Lower lobe of right lung (tissue), 2 donors: ENCODE results near the gene EFCAB8. TPM values are rescaled to one million over a fixed set of nuclear protein-coding genes. Genes with fewer than 3 reads are reported as not detected.

Experiments
- ATAC-seq, 2 donors: fragments of 200-7000 bp; cut with Tn5 transposase; one replicate each; pipeline ENCODE4 v1.9.1; 2020 to 2022; ENCODE audit warnings: mild to moderate bottlenecking in 2 of 2, moderate library complexity in 2 of 2
- DNase-seq: peaks from one replicate; pipeline ENCODE4 v3.0.0-alpha.2; 2020
- H3K27ac ChIP-seq: fragments of 200-600 bp; one replicate; pipeline ENCODE4 v1.8.0; 2022
- H3K27me3 ChIP-seq: fragments of 200-600 bp; one replicate; pipeline ENCODE4 v1.8.0; 2022; ENCODE audit warnings: low read depth
- H3K36me3 ChIP-seq: fragments of 200-600 bp; one replicate; pipeline ENCODE4 v1.8.0; 2022; ENCODE audit warnings: mild to moderate bottlenecking
- H3K4me1 ChIP-seq: fragments of 200-600 bp; one replicate; pipeline ENCODE4 v1.8.0; 2022
- H3K4me3 ChIP-seq: fragments of 200-600 bp; one replicate; pipeline ENCODE4 v1.8.0; 2022; ENCODE audit warnings: mild to moderate bottlenecking
- H3K9me3 ChIP-seq: fragments of 200-600 bp; one replicate; pipeline ENCODE4 v1.8.0; 2022
- intact Hi-C: fragments of 100-400 bp; cut with DNase I; formaldehyde crosslinking; loops from one replicate; pipeline ENCODE4 v1.11.0; 2022
- total RNA-seq: library from RNA; stranded (reverse); fragmentation: NEBNext Ultra II Directional; extraction: Animal tissue kit (Norgen Biotek cat#: 25700); gene quantifications from one replicate; pipeline ENCODE4 v1.2.1, GENCODE V29; 2021
- TF ChIP-seq, protein P1 (sequence below): fragments of 200-600 bp; IDR thresholded peaks from one replicate; pipeline ENCODE4 v1.8.0; 2022; ENCODE audit warnings: antibody characterized with exemption, mild to moderate bottlenecking
- donor health status: DM: no; HTN: yes; CAD: no; lungs with severe emphysema.

Gene EFCAB8
- total RNA-seq, 1 donor from 2014 or later = 0.30 TPM

DNA sequence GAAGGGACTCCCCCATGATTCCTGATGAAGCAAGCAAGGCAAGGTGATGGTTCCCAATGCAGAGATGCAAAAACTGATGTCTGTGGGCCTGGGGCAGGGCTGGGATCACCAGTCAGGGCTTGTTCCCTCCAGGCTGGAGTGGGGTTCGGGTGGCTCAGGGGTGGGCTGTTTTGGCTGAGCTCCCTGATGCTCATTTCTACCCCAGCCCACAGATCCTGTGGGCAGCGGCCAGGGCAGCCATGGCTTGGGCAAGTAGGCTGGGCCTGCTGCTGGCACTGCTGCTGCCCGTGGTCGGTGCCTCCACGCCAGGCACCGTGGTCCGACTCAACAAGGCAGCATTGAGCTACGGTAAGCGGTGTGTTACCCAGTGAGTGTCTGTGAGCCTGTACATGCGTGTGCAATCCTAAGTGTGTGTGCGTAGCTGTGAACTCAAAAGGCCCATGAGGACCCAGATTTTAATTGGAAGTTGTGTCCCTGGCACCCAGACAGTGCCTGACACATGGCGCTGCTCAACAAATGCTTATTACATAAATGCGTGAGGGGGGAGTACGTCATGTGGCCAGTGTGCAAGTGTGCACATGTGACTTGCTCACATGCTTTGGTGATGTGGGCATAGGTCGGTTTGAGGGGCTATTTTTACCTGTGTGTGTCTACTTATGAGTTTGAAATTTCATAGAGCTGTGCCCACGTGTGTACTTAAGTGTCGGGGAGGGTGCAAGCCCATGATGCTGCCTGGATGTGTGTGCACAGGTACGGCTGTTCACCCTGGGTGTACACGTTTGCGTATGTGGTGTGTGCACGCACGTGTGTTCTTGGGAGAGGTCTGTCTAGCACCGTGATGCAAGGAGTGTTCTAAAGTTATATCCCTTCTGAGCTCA is 149.9 kb downstream of the EFCAB8 start:
- H3K36me3 ChIP-seq = no peaks in the 10 kb centered on the region
- no peaks in the 10 kb centered on the region for H3K27me3 ChIP-seq
- H3K4me3 ChIP-seq = no peak overlapping the region
- H3K4me1 ChIP-seq = no peaks in the 10 kb centered on the region
- peaks cover 5% of the 10 kb centered on the region for H3K9me3 ChIP-seq
- no peak for DNase-seq
- intact Hi-C loops = no loop called here
- H3K27ac ChIP-seq = no peak overlapping the region
- no peak for ATAC-seq
- TF ChIP-seq, protein P1, sequence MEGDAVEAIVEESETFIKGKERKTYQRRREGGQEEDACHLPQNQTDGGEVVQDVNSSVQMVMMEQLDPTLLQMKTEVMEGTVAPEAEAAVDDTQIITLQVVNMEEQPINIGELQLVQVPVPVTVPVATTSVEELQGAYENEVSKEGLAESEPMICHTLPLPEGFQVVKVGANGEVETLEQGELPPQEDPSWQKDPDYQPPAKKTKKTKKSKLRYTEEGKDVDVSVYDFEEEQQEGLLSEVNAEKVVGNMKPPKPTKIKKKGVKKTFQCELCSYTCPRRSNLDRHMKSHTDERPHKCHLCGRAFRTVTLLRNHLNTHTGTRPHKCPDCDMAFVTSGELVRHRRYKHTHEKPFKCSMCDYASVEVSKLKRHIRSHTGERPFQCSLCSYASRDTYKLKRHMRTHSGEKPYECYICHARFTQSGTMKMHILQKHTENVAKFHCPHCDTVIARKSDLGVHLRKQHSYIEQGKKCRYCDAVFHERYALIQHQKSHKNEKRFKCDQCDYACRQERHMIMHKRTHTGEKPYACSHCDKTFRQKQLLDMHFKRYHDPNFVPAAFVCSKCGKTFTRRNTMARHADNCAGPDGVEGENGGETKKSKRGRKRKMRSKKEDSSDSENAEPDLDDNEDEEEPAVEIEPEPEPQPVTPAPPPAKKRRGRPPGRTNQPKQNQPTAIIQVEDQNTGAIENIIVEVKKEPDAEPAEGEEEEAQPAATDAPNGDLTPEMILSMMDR = no peak

DNA sequence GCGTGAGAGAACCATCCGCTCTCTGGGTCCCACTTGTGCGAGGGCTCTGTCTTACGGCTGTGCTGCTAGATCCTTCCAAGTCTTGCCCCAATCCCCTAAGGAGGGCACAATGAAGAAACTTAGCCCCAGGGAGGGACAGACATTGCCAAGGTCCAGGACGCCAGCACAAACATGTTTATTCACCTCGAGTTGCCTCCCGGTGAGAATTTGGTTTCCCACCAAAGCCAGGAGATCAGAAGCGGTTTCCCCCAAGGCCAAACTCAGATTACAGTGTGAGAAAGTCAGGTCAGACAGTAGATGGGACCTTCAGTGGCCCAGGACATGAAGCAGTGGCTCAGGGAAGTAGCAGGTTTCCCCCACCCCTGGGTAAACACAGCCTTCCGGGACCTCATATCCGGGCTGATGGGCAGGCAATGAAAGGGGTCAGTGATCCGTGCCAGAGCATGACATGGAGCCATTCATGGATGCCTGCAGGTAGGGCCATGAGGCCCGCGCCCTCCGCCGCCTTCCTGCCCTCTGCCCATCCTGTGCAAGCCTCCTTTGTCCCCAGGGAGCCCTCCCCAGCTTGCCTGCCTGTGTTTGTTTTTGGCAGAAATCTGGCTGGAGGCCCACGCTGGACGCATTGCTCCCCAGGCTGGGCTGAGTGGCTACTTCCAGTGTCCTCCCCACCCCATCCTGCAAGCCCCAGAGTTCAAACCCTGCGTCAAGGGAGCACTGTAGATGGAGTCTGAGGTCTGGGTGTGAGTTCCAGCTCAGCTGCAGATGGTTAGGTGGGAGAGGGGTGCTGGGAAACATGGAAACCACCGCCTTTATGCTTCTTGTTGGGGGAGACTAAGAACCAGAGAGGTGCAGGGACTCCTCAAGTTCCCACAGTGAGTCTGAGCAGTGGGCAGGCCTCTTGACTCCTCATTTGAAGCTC is 150.8 kb downstream of the EFCAB8 start:
- Histone ChIP-seq H3K27ac (no peak overlapping the region), H3K36me3 (no peaks in the 10 kb centered on the region), H3K4me3 (no peak overlapping the region), H3K4me1 (no peaks in the 10 kb centered on the region), H3K9me3 (peaks cover 5% of the 10 kb centered on the region), H3K27me3 (no peaks in the 10 kb centered on the region)
- intact Hi-C loops = no loop called here
- TF ChIP-seq, protein P1 = no peak
- ATAC-seq (no peak), DNase-seq (no peak)

DNA sequence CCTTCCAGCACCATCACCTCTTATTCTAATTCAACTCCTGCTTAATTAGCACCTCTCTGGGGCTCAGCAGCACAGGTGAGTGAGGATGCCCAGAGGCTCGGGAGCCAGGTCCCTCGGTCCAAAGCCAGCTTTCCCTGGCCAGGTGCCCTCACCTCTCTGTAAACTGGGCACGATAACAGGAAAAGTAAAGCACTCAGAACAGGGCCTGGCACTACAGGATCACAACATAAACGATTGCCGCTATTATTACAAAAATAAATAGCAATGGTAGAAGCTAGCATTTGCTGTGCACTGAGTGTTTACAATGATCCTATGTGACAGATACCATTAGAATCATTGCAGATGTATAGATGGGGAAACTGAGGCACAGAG is 151.4 kb downstream of the EFCAB8 start:
- Histone ChIP-seq H3K4me1 (no peaks in the 10 kb centered on the region), H3K9me3 (peaks cover 4% of the 10 kb centered on the region), H3K36me3 (no peaks in the 10 kb centered on the region), H3K27ac (no peak overlapping the region), H3K4me3 (no peak overlapping the region), H3K27me3 (no peaks in the 10 kb centered on the region)
- DNase-seq (no peak), ATAC-seq (no peak)
- intact Hi-C loops = no loop called here
- TF ChIP-seq, protein P1 = no peak

DNA sequence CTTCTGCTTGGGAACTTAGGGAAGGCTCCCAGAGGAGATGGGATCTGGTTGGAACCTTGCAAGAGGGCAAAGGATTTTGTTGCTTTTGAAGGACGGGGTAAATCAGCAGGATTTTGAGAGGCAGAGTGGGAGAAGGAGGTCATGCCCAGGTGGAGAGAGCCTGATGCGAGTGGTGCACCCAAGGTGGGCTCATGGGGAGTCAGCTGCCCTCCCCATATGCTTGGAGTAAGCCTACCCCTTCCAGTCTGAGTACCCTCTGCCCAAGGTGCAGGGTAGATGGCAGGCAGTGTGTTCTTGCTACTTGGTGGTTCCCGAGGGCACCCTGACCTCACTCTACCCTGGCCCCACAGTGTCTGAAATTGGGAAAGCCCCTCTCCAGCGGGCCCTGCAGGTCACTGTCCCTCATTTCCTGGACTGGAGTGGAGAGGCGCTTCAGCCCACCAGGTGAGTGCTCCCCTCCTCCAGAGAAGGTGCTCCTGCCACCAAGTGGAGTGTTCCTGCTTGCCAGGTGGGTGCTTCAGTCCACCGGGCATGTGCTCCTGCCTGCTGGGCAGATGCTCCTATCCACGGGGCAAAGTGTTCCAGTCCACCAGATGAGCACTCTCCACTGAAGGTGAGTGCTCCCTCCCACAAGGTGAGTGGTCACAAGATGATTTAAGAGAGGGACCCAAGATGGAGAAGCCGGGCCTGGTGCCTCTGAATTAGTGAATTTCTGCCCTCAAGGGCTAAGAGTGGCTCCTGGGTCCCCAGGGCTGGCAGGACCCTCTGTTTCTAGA is 152.1 kb downstream of the EFCAB8 start:
- DNase-seq = no peak
- H3K9me3 ChIP-seq = no peaks in the 10 kb centered on the region
- H3K27ac ChIP-seq = no peak overlapping the region
- no peaks in the 10 kb centered on the region for H3K27me3 ChIP-seq
- H3K4me3 ChIP-seq = no peak overlapping the region
- H3K36me3 ChIP-seq = no peaks in the 10 kb centered on the region
- intact Hi-C loops = no loop called here
- TF ChIP-seq, protein P1 = no peak
- no peaks in the 10 kb centered on the region for H3K4me1 ChIP-seq
- ATAC-seq = no peak

Other genes starting within 250 kb of the EFCAB8 start
- not detected for gene C20orf203, start 185.0 kb upstream of the EFCAB8 start, total RNA-seq
- gene COMMD7, start 115.5 kb upstream of the EFCAB8 start, total RNA-seq = 39.8 TPM
- gene DNMT3B, start 96.5 kb upstream of the EFCAB8 start, total RNA-seq = 1.1 TPM
- 82.8 TPM for gene MAPRE1, start 39.0 kb upstream of the EFCAB8 start, total RNA-seq
- gene SUN5, start 145.5 kb downstream of the EFCAB8 start, total RNA-seq = not detected
- gene BPIFB2, start 148.8 kb downstream of the EFCAB8 start, total RNA-seq = 0.21 TPM
- gene BPIFB6, start 172.7 kb downstream of the EFCAB8 start, total RNA-seq = not detected
- not detected for gene BPIFB3, start 195.0 kb downstream of the EFCAB8 start, total RNA-seq
- gene BPIFB4, start 220.7 kb downstream of the EFCAB8 start, total RNA-seq = not detected